ENCODE results near the gene RFC2. TPM values are rescaled to one million over a fixed set of nuclear protein-coding genes. Genes with fewer than 3 reads are reported as not detected.

The RFC2 gene
- total and polyA plus RNA-seq, 10 of the 15 experiments (the other 5 are each of a cell fraction or from before 2014, with no cell fraction given), result 25.8 to 145 (median 90.9) TPM

GRCh38 chr7:74272305-74273038, 18.3 kb upstream of the RFC2 start:
- POLR2A ChIA-PET, result interaction anchor here (0.5 to 8.3 kb wide), 8 partner anchors 15 to 62 kb away, joined by 3 to 171 read pairs (median 4); partner anchors contain the start of genes CLIP2 and LAT2
- no peaks in the 10 kb centered on the region for H3K79me2 ChIP-seq (ENCODE audit: control insufficient read depth, insufficient read depth, low read length)
- H3K4me1 ChIP-seq (ENCODE audit: control insufficient read depth, insufficient read depth, low read length), result peaks cover 65% of the 10 kb centered on the region
- CTCF ChIA-PET, result interaction anchor here (1.4 to 6.0 kb wide), 4 partner anchors 14 to 66 kb away, joined by 5 to 64 read pairs (median 10); partner anchors contain the start of gene LAT2
- intact Hi-C loops (cut with micrococcal nuclease; ENCODE audit: unreplicated experiment), result loop anchor here (1.0 to 5.0 kb wide), 4 partner anchors 12 to 56 kb away; partner anchors contain the start of gene RFC2
- ATAC-seq (peak; percentile 89), DNase-seq (ENCODE audit: low read depth, low spot score) (peak; percentile 97), FAIRE-seq (peak; percentile 95)
- peak overlapping the region; percentile 19; the same call in 1 of the 2 replicates for H3K4me3 ChIP-seq
- under 1% methylated on average over 10 of the region's 10 CpGs for WGBS (ENCODE audit: insufficient coverage, insufficient replicate concordance, low lambda C conversion rate, missing lambda C conversion rate)
- no peaks in the 10 kb centered on the region for H3K27me3 ChIP-seq (replicated peaks in 1 of 2; ENCODE audit: control insufficient read depth in 2 of 2, insufficient read depth in 2 of 2, low read length in 1 of 2)
- BruUV-seq (replicated peaks), result TSS peak; percentile 74
- in situ Hi-C loops (cut with MboI), result no loop called here
- peak overlapping the region; percentile 64 for H3K9ac ChIP-seq (ENCODE audit: control insufficient read depth, insufficient read depth, low read length)
- RAD21 ChIA-PET (ENCODE audit: unreplicated experiment), result interaction anchor here (0.6 to 10.0 kb wide), 5 partner anchors 8 to 66 kb away, joined by 3 to 169 read pairs (median 3); partner anchors contain the start of genes CLIP2 and LAT2
- no peaks in the 10 kb centered on the region for H3K9me3 ChIP-seq (replicated peaks; ENCODE audit: control insufficient read depth, insufficient read depth, low read length)
- no peaks in the 10 kb centered on the region for H4K20me1 ChIP-seq (ENCODE audit: control insufficient read depth, insufficient read depth)
- H3K4me2 ChIP-seq (ENCODE audit: control insufficient read depth, insufficient read depth), result peak overlapping the region; percentile 98
- H3K27ac ChIP-seq (ENCODE audit: control insufficient read depth, insufficient read depth), result peak overlapping the region; percentile 98
- SMC1A ChIA-PET (ENCODE audit: uncharacterized antibody, unreplicated experiment), result interaction anchor here (1.0 to 12.4 kb wide), 8 partner anchors 8 to 66 kb away, joined by 3 to 285 read pairs (median 4); partner anchors contain the start of gene CLIP2
- H2AFZ ChIP-seq (ENCODE audit: control insufficient read depth, low read depth, low read length), result peak overlapping the region; percentile 64
- no peaks in the 10 kb centered on the region for H3K36me3 ChIP-seq (ENCODE audit: control insufficient read depth in 2 of 2, insufficient read depth in 2 of 2, low read length in 1 of 2)
- TF ChIP-seq KAT2A (conservative IDR thresholded peaks at IDR 0.05; ENCODE audit: control insufficient read depth, low read depth, low read length) (no peak), TCF12 (IDR thresholded peaks at IDR 0.05; ENCODE audit: low read depth, low read length) (peak; percentile 99), SREBF2 (IDR thresholded peaks at IDR 0.05; ENCODE audit: low read length) (no peak), MEF2B (IDR thresholded peaks at IDR 0.05; ENCODE audit: partially characterized antibody, poor library complexity, severe bottlenecking) (peak; percentile 99), ZSCAN29 (IDR thresholded peaks at IDR 0.05) (no peak), NBN (IDR thresholded peaks at IDR 0.05) (peak; percentile 98), HSF1 (IDR thresholded peaks at IDR 0.05; ENCODE audit: low read depth, low read length) (peak; percentile 33; the same call in 1 of the 2 replicates), ESRRA (IDR thresholded peaks at IDR 0.05; ENCODE audit: low read length) (no peak), BACH1 (IDR thresholded peaks at IDR 0.05; ENCODE audit: borderline replicate concordance) (peak; percentile 94; the same call in 1 of the 2 replicates), MYC (IDR thresholded peaks at IDR 0.05; ENCODE audit: insufficient read depth, insufficient read length, insufficient replicate concordance, low read length, severe bottlenecking) (no peak), WRNIP1 (IDR thresholded peaks at IDR 0.05; ENCODE audit: borderline replicate concordance, low read depth, low read length) (no peak; the same call in 1 of the 2 replicates), SRF (IDR thresholded peaks at IDR 0.05; ENCODE audit: low read depth in 2 of 2, low read length in 2 of 2) (peak in 1 of 2 experiments; percentile 84; a peak in 2 of 4 replicates), TBL1XR1 (IDR thresholded peaks at IDR 0.05; ENCODE audit: low read depth, low read length) (peak; percentile 97), TCF7 (IDR thresholded peaks at IDR 0.05; ENCODE audit: borderline replicate concordance) (peak; percentile 80; the same call in 1 of the 2 replicates), ZNF217 (IDR thresholded peaks at IDR 0.05) (peak; percentile 87)
- TF ChIP-seq, protein P1, sequence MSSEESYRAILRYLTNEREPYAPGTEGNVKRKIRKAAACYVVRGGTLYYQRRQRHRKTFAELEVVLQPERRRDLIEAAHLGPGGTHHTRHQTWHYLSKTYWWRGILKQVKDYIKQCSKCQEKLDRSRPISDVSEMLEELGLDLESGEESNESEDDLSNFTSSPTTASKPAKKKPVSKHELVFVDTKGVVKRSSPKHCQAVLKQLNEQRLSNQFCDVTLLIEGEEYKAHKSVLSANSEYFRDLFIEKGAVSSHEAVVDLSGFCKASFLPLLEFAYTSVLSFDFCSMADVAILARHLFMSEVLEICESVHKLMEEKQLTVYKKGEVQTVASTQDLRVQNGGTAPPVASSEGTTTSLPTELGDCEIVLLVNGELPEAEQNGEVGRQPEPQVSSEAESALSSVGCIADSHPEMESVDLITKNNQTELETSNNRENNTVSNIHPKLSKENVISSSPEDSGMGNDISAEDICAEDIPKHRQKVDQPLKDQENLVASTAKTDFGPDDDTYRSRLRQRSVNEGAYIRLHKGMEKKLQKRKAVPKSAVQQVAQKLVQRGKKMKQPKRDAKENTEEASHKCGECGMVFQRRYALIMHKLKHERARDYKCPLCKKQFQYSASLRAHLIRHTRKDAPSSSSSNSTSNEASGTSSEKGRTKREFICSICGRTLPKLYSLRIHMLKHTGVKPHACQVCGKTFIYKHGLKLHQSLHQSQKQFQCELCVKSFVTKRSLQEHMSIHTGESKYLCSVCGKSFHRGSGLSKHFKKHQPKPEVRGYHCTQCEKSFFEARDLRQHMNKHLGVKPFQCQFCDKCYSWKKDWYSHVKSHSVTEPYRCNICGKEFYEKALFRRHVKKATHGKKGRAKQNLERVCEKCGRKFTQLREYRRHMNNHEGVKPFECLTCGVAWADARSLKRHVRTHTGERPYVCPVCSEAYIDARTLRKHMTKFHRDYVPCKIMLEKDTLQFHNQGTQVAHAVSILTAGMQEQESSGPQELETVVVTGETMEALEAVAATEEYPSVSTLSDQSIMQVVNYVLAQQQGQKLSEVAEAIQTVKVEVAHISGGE (CRISPR knock-in tag; IDR thresholded peaks at IDR 0.05), result no peak
